NT2/D1 (cell line): ENCODE results near the gene FSTL4.

Source experiments
- SUZ12 ChIP-seq: IDR thresholded peaks from 2 replicates; pipeline ENCODE4 v1.6.1; 2011; ENCODE audit not compliant: insufficient read length, insufficient read depth; ENCODE audit errors: extremely low read depth
- YY1 ChIP-seq: IDR thresholded peaks from 2 replicates; pipeline ENCODE4 v1.6.1; 2011; ENCODE audit not compliant: insufficient read length, insufficient read depth
- ZNF274 ChIP-seq: IDR thresholded peaks from 2 replicates; pipeline ENCODE4 v1.6.1; 2011; ENCODE audit warnings: mild to moderate bottlenecking, low read depth, low read length

DNA sequence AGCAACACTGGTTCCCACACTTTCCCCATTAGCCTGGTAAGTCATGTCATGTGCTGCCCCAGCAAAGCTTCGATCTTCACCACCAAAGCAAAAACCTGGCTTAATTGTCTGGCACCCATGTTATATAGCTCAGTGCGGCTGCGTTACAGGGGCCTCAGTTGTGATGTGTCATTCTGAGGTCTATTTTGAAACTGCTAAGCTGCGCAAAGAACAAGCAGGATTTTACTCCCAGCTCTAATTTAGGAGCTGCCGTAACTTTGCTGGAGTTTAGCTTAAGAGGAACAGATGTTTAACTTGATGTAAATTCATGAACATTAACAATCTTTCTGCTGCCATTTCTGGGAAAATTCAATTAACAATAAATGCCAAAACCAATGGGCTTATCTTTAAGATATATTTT is 286.5 kb downstream of the FSTL4 start:
- no peak for TF ChIP-seq SUZ12
- TF ChIP-seq YY1 = no peak
- no peak for TF ChIP-seq ZNF274
